ENCODE results near the gene PRKN.

DNA sequence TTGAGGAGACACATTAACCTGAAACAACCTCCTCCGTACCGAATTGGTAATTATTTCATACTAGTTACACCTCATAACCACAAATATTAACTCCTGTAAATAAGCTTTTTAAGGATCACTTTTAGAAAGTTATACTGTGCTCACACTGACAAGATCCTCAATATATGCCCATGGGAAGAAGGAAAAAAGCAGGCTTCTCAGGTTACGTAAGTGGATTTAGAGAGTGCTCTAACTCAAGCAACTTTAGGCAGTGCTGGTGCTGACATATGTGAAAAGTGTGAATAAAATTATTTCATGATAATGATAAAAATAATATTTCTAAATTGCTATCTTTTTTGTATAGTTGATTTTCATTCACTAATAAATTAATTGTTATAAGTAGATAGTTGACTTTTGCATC, 76.1 kb downstream of the PRKN start:
- TF ChIP-seq, protein P1, sequence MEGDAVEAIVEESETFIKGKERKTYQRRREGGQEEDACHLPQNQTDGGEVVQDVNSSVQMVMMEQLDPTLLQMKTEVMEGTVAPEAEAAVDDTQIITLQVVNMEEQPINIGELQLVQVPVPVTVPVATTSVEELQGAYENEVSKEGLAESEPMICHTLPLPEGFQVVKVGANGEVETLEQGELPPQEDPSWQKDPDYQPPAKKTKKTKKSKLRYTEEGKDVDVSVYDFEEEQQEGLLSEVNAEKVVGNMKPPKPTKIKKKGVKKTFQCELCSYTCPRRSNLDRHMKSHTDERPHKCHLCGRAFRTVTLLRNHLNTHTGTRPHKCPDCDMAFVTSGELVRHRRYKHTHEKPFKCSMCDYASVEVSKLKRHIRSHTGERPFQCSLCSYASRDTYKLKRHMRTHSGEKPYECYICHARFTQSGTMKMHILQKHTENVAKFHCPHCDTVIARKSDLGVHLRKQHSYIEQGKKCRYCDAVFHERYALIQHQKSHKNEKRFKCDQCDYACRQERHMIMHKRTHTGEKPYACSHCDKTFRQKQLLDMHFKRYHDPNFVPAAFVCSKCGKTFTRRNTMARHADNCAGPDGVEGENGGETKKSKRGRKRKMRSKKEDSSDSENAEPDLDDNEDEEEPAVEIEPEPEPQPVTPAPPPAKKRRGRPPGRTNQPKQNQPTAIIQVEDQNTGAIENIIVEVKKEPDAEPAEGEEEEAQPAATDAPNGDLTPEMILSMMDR (tag by site-specific recombination; IDR thresholded peaks at IDR 0.05) = no peak
- TF ChIP-seq, protein P2, sequence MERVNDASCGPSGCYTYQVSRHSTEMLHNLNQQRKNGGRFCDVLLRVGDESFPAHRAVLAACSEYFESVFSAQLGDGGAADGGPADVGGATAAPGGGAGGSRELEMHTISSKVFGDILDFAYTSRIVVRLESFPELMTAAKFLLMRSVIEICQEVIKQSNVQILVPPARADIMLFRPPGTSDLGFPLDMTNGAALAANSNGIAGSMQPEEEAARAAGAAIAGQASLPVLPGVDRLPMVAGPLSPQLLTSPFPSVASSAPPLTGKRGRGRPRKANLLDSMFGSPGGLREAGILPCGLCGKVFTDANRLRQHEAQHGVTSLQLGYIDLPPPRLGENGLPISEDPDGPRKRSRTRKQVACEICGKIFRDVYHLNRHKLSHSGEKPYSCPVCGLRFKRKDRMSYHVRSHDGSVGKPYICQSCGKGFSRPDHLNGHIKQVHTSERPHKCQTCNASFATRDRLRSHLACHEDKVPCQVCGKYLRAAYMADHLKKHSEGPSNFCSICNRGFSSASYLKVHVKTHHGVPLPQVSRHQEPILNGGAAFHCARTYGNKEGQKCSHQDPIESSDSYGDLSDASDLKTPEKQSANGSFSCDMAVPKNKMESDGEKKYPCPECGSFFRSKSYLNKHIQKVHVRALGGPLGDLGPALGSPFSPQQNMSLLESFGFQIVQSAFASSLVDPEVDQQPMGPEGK (tag by site-specific recombination; IDR thresholded peaks at IDR 0.05) = no peak
- no peak for TF ChIP-seq ZFP3 (tag by site-specific recombination; IDR thresholded peaks at IDR 0.05; ENCODE audit: low read depth)
- TF ChIP-seq ZNF571 (tag by site-specific recombination; IDR thresholded peaks at IDR 0.05) = no peak
- no peak for TF ChIP-seq ZNF274 (IDR thresholded peaks at IDR 0.05; ENCODE audit: low read length)
- TF ChIP-seq ZNF274 (tag by site-specific recombination; IDR thresholded peaks at IDR 0.05; ENCODE audit: borderline replicate concordance) = no peak
- no peak for TF ChIP-seq KLF16 (tag by site-specific recombination; IDR thresholded peaks at IDR 0.05)
- TF ChIP-seq ZFP41 (tag by site-specific recombination; IDR thresholded peaks at IDR 0.05; ENCODE audit: borderline replicate concordance) = no peak
- no peak for TF ChIP-seq ZNF76 (tag by site-specific recombination; IDR thresholded peaks at IDR 0.05; ENCODE audit: borderline replicate concordance, low read depth)
- TF ChIP-seq ZNF155 (tag by site-specific recombination; IDR thresholded peaks at IDR 0.05) = no peak
- TF ChIP-seq, protein P3, sequence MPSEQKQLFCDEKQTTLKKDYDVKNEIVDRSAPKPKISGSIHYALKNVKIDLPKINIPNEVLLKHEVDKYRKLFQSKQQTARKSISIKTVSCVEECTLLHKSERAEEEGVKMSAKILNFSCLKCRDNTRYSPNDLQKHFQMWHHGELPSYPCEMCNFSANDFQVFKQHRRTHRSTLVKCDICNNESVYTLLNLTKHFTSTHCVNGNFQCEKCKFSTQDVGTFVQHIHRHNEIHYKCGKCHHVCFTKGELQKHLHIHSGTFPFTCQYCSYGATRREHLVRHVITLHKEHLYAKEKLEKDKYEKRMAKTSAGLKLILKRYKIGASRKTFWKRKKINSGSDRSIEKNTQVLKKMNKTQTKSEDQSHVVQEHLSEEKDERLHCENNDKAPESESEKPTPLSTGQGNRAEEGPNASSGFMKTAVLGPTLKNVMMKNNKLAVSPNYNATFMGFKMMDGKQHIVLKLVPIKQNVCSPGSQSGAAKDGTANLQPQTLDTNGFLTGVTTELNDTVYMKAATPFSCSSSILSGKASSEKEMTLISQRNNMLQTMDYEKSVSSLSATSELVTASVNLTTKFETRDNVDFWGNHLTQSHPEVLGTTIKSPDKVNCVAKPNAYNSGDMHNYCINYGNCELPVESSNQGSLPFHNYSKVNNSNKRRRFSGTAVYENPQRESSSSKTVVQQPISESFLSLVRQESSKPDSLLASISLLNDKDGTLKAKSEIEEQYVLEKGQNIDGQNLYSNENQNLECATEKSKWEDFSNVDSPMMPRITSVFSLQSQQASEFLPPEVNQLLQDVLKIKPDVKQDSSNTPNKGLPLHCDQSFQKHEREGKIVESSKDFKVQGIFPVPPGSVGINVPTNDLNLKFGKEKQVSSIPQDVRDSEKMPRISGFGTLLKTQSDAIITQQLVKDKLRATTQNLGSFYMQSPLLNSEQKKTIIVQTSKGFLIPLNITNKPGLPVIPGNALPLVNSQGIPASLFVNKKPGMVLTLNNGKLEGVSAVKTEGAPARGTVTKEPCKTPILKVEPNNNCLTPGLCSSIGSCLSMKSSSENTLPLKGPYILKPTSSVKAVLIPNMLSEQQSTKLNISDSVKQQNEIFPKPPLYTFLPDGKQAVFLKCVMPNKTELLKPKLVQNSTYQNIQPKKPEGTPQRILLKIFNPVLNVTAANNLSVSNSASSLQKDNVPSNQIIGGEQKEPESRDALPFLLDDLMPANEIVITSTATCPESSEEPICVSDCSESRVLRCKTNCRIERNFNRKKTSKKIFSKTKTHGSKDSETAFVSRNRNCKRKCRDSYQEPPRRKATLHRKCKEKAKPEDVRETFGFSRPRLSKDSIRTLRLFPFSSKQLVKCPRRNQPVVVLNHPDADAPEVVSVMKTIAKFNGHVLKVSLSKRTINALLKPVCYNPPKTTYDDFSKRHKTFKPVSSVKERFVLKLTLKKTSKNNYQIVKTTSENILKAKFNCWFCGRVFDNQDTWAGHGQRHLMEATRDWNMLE (tag by site-specific recombination; conservative IDR thresholded peaks at IDR 0.05; ENCODE audit: low read depth) = no peak
- no peak for TF ChIP-seq ZNF785 (tag by site-specific recombination; IDR thresholded peaks at IDR 0.05)
- TF ChIP-seq, protein P4, sequence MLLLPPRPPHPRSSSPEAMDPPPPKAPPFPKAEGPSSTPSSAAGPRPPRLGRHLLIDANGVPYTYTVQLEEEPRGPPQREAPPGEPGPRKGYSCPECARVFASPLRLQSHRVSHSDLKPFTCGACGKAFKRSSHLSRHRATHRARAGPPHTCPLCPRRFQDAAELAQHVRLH (tag by site-specific recombination; IDR thresholded peaks at IDR 0.05) = no peak
- no peak for TF ChIP-seq ZNF549 (tag by site-specific recombination; IDR thresholded peaks at IDR 0.05)
